Measurements from ENCODE around the gene CSTPP1.

CSTPP1 gene

DNA sequence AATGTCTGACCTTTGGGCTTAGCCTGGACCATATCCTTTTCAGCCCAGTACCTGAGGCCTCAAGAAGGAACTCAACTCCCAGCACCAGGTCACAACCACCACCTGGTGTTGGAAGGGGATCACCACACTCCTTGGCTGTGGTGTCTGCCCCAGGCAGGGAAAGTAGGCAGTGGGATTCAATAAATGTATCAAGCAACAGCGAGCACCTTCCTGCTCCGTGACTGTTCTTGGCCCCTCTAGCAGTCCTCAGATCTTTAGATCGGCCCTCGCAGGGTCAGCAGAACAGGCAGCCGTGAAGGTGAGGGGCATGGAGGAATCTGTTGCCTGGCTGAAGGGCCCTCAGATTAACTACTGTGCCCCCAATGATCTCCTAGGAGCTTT, 224.2 kb downstream of the CSTPP1 start:
- DNase-seq (ENCODE audit: low read depth in 2 of 2), result no peak

DNA sequence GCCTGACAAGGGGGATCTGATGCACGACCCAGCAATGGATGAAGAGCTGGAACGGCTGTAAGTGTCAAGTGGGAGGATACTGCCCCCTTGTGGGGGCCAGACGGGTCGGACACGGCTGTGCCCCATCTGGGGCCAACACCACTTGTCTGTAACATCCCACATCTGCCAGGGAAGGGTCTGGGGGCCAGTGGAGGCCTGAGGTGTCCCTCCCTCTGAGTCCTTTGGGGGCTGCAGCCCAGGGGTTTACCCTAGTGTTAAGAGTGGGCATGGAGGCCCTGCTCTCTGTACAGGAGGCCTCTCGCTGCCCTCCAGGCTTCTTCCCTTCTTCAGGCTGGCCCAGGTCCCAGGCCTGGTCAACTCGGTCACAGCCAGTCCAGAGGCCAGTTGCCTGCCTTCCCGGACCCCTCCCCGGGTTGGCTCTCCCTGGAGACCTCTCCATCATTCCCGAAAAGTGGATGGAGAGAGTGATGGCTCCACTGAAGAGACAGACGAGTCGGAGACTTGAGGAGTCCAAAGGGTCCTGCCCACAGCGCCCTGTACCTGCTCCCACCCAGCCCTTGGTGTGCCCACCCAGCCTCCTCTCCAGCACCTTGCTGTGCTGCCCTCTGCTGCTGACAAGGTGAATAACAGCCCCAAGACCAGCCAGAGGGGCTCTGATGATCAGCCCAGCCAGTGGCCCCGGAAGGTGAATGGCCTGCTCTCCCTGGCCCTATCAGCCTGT, 224.7 kb downstream of the CSTPP1 start:
- peak in 1 of 2 donors; percentile 40 for DNase-seq (ENCODE audit: low read depth in 2 of 2)

- DNase-seq (ENCODE audit: low read depth in 2 of 2), result no peak
These were observed 225.3 kb downstream of the CSTPP1 start for GRCh38 chr11:47161890-47162289.

DNA sequence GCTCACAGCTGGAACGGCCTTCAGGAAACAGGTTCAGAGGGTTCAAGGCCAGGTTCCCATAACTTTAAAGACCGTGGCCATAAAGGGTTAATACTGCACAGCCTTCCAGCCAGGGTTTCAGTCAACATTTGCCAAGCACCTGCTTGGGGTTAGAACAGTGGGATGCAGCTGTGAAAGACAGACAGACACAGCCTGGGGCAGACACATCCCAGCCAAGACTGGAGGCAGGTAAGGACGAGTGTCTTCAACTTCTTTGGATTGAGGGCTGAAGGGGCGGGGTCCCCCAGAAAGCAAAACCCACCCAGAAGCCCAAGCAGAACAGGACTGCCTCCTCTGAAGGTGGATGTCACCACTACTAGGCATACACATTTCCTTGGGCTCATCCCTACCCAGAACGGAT, 225.9 kb downstream of the CSTPP1 start:
- DNase-seq (ENCODE audit: low read depth in 2 of 2), result no peak

DNA sequence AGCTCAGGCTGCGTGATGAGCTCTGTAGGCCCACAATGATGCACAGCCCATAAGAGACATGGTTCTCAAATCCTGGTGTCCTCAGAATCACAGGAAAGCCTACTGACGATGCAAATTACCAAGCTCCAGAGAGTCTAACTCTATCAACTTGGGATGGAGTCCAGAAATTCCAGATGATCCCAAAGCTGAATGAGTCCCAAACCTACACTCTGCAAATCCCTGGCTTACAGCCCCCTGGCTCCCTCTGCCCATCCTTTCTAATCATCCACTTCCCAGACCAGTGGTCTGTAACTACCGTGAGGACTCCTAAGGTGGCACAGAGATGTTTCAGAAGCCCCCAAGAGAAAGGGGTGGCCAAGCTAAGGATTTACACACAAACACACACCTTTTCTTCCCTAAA, 226.6 kb downstream of the CSTPP1 start:
- DNase-seq (ENCODE audit: low read depth in 2 of 2), result no peak

DNA sequence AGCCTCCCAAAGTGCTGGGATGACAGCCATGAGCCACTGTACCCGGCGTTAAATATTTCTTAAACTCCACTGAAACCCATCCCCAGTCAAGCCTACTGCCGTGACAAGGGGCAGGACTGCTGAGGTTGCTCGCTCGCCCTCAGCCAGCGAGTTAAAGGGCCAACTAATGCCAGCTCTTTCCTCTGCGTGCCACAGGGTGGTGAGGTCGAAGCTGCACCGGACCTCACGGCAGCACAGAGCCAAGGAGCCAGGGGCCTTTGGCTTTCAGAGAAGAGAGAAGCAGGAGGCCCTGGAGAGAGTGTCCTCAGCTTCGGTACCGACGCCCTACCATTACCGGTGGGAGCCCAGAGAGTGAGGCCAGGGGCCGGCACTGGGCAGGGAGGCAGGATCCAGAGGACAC, 227.3 kb downstream of the CSTPP1 start:
- no peak for DNase-seq (ENCODE audit: low read depth in 2 of 2)

DNA sequence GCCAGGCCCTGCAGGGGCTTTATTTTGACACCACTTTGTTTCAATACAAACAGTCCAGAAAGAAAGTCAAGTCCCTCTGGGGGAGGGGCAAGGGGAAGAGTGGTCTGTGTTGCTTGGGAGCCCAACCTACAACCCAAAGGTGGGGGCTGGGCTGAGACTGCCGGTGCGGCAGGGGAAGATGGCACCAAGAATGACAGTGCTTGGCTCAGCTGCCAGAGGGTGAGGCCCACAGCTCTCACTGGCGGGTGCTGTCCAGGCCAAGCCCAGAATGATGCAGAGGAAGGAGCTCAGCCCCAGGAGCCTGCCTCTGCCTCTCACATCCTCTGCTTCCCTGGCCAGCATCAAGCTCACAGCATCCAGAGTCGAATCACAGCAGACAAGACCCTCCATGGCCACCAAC, 227.8 kb downstream of the CSTPP1 start:
- no peak for DNase-seq (ENCODE audit: low read depth in 2 of 2)

GRCh38 chr11:47165253-47165840, 228.8 kb downstream of the CSTPP1 start:
- DNase-seq (ENCODE audit: low read depth in 2 of 2), result no peak

- DNase-seq (ENCODE audit: low read depth in 2 of 2), result no peak
These were observed 229.8 kb downstream of the CSTPP1 start for GRCh38 chr11:47166368-47166767.

DNA sequence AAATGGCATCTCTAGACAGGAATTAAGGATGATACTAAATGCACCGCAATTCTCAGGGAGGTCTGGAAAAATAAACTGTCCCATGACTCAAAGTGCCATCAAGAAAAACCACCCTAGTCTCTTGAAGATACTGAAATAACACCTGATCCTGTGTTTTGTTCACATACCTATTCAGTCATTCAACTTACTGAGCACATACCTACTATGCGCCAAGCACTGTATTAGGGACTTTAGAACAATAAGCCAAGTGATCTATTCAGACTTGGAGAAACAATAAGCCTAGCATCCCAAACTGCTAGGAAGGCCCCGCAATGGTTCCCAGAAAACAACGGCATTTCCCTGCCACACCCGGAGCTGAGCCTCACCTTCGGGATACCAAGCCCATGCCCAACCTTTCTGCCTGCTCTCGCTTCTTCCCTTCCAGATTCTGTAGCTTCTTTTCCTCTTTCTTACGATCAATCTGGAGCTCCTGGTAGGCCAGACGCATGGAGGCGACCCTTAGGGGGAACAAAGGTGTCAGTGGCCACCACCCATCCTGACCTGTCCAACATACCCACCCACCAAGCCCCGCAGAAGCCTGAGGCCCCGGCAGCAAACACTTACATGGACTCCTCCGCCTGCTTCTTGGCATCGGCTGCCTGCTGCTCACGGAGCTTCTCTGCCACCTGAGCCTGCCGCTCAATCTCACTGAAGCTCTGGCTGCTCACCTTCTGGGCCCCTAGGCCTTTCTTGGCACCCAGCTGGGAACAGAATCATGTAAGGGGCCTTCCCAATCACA, 234.7 kb downstream of the CSTPP1 start:
- DNase-seq (ENCODE audit: low read depth in 2 of 2), result no peak

DNA sequence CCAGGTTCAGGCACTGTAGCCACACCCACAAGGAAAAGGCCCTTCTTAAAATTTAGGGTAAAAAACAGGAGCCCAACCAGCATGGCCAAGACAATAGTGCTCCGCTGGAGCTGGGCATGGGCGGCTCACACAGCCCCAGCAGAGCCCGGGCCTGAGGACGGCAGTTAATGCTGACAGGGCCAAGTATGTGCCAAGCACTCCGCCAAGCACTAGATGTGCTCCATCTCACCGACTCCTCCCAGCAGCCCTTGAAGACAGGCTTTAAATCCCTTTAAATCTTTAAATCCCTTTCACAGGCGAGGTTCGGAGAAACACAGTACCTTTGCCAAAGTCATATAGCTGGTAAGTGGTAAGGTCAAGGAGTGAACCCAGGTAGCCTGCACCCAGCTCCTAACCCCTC, 235.3 kb downstream of the CSTPP1 start:
- DNase-seq (ENCODE audit: low read depth in 2 of 2), result no peak

- DNase-seq (ENCODE audit: low read depth in 2 of 2), result no peak
These were observed 236.3 kb downstream of the CSTPP1 start for GRCh38 chr11:47172740-47173336.

DNA sequence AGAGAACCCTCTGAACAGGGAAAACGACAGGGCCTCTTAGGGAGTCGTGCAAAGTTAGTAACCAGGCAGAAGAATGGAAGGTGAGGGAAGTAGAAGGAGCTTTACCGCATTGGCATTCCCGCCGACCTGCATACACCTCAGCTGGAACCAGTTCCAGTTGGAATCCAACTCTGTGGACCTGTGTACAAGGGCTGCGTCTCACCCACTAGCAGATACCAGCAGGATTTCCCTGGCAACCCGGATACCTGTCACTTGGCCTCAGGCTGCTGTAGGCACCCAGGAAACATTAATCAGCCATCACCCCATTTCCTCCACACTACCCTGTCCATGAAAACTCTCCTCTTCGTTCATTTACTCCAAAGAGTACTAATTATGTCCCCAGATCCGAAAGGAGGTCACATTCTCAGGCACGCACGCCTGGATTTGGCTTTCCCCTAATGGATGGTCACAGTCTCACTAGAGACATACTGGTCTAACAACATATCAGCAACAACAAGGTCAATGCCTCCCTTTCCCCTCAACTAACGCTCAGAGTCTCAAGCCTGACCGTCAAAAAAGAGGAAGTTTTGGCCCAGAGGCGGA, 239.3 kb downstream of the CSTPP1 start:
- DNase-seq (ENCODE audit: low read depth in 2 of 2), result no peak

- DNase-seq (ENCODE audit: low read depth in 2 of 2), result peak; percentile 91 to 93
These were observed 240.0 kb downstream of the CSTPP1 start, which contains the start of gene ARFGAP2 for GRCh38 chr11:47176328-47177228. Gene ARFGAP2, minus strand, starts transcription at chr11:47176879. Its CDS starts 26 bp downstream, at chr11:47176853.

DNA sequence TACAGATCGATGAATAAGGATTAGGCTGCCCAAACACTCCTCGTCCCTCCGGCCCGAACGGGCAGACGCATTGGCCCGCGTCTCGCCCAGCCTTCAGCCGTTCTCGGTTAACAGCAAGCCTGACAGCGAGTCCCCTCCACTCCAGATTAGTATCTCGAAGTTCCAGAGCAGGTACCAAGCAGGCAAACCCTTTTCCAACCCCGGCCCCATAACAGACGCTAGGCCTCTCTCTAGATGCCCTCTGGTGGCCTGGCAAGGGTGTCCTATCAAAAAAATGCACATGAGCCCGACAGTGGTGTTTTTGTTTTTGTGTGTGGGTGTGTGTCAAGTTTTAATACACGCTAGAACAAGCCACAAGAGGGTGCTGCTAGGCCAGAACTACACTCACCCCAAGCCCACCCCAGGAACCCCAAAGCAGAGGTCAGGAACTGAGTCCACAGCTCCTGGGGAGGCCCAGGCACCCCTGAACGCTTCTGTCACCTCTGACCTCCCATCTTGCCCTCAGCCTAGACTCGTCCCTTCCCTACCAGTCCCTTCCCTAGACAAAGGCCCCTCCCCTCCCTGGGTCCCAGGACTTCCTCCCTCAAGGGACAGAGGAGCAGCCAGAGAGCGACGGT, 240.8 kb downstream of the CSTPP1 start:
- DNase-seq (ENCODE audit: low read depth in 2 of 2), result peak; percentile 38 to 48

GRCh38 chr11:47177846-47178245, 241.3 kb downstream of the CSTPP1 start:
- no peak for DNase-seq (ENCODE audit: low read depth in 2 of 2)

DNA sequence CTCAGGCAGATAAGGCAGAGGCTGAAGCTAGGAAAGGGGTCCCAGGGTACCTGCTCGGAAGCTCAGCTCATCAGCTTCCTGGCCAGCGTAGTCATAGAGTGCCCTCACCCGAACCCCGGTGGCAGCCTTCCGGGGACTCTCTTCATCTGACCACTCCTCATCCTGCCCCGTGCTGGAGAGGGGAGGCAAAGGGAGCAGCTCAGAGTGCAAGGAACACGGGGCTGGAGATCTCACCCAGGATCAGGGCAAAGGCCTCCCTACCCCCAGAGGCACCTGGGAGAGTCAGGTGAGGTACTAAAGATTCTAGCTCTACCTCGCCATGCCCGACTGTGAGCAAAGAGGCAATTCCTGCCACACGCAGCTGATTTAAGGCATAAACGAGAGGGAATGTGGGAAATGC, 241.8 kb downstream of the CSTPP1 start:
- no peak for DNase-seq (ENCODE audit: low read depth in 2 of 2)

GRCh38 chr11:47178737-47179654, 242.4 kb downstream of the CSTPP1 start:
- DNase-seq (ENCODE audit: low read depth in 2 of 2), result no peak

DNA sequence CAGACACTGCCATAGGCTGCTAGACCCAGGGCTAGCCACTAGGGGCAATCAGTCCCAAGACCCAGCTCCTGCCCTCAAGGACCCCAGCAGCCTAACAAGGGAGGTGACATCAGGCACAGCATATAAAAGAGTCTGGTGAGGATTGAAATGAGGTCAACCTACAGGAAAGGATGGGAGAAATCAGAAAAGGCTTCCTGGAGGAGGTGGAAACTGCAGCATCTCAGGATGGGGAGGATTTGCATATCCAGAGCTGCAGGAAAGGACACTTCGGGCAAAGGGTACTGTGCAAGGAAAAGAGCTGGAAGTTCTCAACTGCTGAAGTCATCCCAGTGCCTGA, 243.1 kb downstream of the CSTPP1 start:
- DNase-seq (ENCODE audit: low read depth in 2 of 2), result no peak

Data from stimulated activated CD8-positive, alpha-beta memory T cell treated with anti-CD3 and anti-CD28 coated beads, Interleukin-2, amount 100 ng/mL, for 1 hour (primary cell).